ENCODE results near the gene DISC1.

DISC1 gene

GRCh38 chr1:231973830-231974229 lies 347.2 kb downstream of the DISC1 start:
- no peak overlapping the region for H3K4me3 Mint-ChIP-seq
- H3K36me3 Mint-ChIP-seq (ENCODE audit: low read depth): peaks cover 23% of the 10 kb centered on the region
- H3K9me3 Mint-ChIP-seq: peaks cover 16% of the 10 kb centered on the region
- no peaks in the 10 kb centered on the region for H3K27me3 Mint-ChIP-seq
- H3K27ac Mint-ChIP-seq: peak overlapping the region; percentile 69
- intact Hi-C loops (cut with micrococcal nuclease): loop anchor here (5.0 kb wide), 1 partner anchor 107 kb away; no protein-coding TSS in a partner anchor
- H3K4me1 Mint-ChIP-seq (ENCODE audit: low read depth): peaks cover 60% of the 10 kb centered on the region

GRCh38 chr1:231976231-231976630 lies 349.6 kb downstream of the DISC1 start:
- H3K9me3 Mint-ChIP-seq: peaks cover 16% of the 10 kb centered on the region
- H3K4me3 Mint-ChIP-seq: no peak overlapping the region
- peaks cover 23% of the 10 kb centered on the region for H3K36me3 Mint-ChIP-seq (ENCODE audit: low read depth)
- H3K27me3 Mint-ChIP-seq: no peaks in the 10 kb centered on the region
- peaks cover 47% of the 10 kb centered on the region for H3K4me1 Mint-ChIP-seq (ENCODE audit: low read depth)
- intact Hi-C loops (cut with micrococcal nuclease): no loop called here
- H3K27ac Mint-ChIP-seq: peak overlapping the region; percentile 43

GRCh38 chr1:231981675-231982074 lies 355.1 kb downstream of the DISC1 start:
- Mint-ChIP-seq H3K9me3 (peaks cover 11% of the 10 kb centered on the region), H3K4me3 (no peak overlapping the region), H3K27me3 (no peaks in the 10 kb centered on the region), H3K4me1 (ENCODE audit: low read depth) (peaks cover 15% of the 10 kb centered on the region), H3K27ac (no peak overlapping the region), H3K36me3 (ENCODE audit: low read depth) (peaks cover 6% of the 10 kb centered on the region)
- intact Hi-C loops (cut with micrococcal nuclease): no loop called here

GRCh38 chr1:231982871-231983587 lies 356.4 kb downstream of the DISC1 start:
- Mint-ChIP-seq H3K27ac (no peak overlapping the region), H3K27me3 (no peaks in the 10 kb centered on the region), H3K4me3 (no peak overlapping the region), H3K4me1 (ENCODE audit: low read depth) (peaks cover 3% of the 10 kb centered on the region), H3K9me3 (no peaks in the 10 kb centered on the region), H3K36me3 (ENCODE audit: low read depth) (no peaks in the 10 kb centered on the region)
- intact Hi-C loops (cut with micrococcal nuclease): no loop called here

GRCh38 chr1:231983588-231984193 lies 357.1 kb downstream of the DISC1 start:
- no peaks in the 10 kb centered on the region for H3K4me1 Mint-ChIP-seq (ENCODE audit: low read depth)
- H3K27ac Mint-ChIP-seq: no peak overlapping the region
- no peaks in the 10 kb centered on the region for H3K27me3 Mint-ChIP-seq
- H3K9me3 Mint-ChIP-seq: no peaks in the 10 kb centered on the region
- H3K4me3 Mint-ChIP-seq: no peak overlapping the region
- intact Hi-C loops (cut with micrococcal nuclease): no loop called here
- H3K36me3 Mint-ChIP-seq (ENCODE audit: low read depth): no peaks in the 10 kb centered on the region

GRCh38 chr1:231985296-231986023 lies 358.9 kb downstream of the DISC1 start:
- intact Hi-C loops (cut with micrococcal nuclease): no loop called here
- Mint-ChIP-seq H3K36me3 (ENCODE audit: low read depth) (no peaks in the 10 kb centered on the region), H3K9me3 (no peaks in the 10 kb centered on the region), H3K4me1 (ENCODE audit: low read depth) (peaks cover 13% of the 10 kb centered on the region), H3K27ac (no peak overlapping the region), H3K4me3 (no peak overlapping the region), H3K27me3 (no peaks in the 10 kb centered on the region)

GRCh38 chr1:231986631-231987336 lies 360.2 kb downstream of the DISC1 start:
- no peak overlapping the region for H3K4me3 Mint-ChIP-seq
- intact Hi-C loops (cut with micrococcal nuclease): no loop called here
- H3K27me3 Mint-ChIP-seq: no peaks in the 10 kb centered on the region
- no peaks in the 10 kb centered on the region for H3K36me3 Mint-ChIP-seq (ENCODE audit: low read depth)
- H3K4me1 Mint-ChIP-seq (ENCODE audit: low read depth): peaks cover 20% of the 10 kb centered on the region
- no peak overlapping the region for H3K27ac Mint-ChIP-seq
- H3K9me3 Mint-ChIP-seq: no peaks in the 10 kb centered on the region

- H3K9me3 Mint-ChIP-seq: no peaks in the 10 kb centered on the region
- H3K27me3 Mint-ChIP-seq: no peaks in the 10 kb centered on the region
These were observed 363.8 kb downstream of the DISC1 start for GRCh38 chr1:231990388-231990787.

GRCh38 chr1:231991231-231991630 lies 364.6 kb downstream of the DISC1 start:
- H3K4me3 Mint-ChIP-seq: no peak overlapping the region
- no peaks in the 10 kb centered on the region for H3K27me3 Mint-ChIP-seq
- no peaks in the 10 kb centered on the region for H3K36me3 Mint-ChIP-seq (ENCODE audit: low read depth)
- H3K9me3 Mint-ChIP-seq: no peaks in the 10 kb centered on the region
- no peak overlapping the region for H3K27ac Mint-ChIP-seq
- intact Hi-C loops (cut with micrococcal nuclease): no loop called here
- peaks cover 20% of the 10 kb centered on the region for H3K4me1 Mint-ChIP-seq (ENCODE audit: low read depth)

More at GRCh38 chr1:231990388-231990787, 363.8 kb downstream of the DISC1 start:
- intact Hi-C loops (cut with micrococcal nuclease): no loop called here
- Mint-ChIP-seq H3K4me3 (peak overlapping the region; percentile 1), H3K36me3 (ENCODE audit: low read depth) (no peaks in the 10 kb centered on the region), H3K27ac (peak overlapping the region; percentile 78), H3K4me1 (ENCODE audit: low read depth) (peaks cover 20% of the 10 kb centered on the region)

GRCh38 chr1:231993968-231994455 lies 367.4 kb downstream of the DISC1 start:
- no peaks in the 10 kb centered on the region for H3K27me3 Mint-ChIP-seq
- H3K4me3 Mint-ChIP-seq: no peak overlapping the region
- H3K36me3 Mint-ChIP-seq (ENCODE audit: low read depth): peaks cover 12% of the 10 kb centered on the region
- H3K9me3 Mint-ChIP-seq: no peaks in the 10 kb centered on the region
- H3K27ac Mint-ChIP-seq: no peak overlapping the region
- H3K4me1 Mint-ChIP-seq (ENCODE audit: low read depth): peaks cover 20% of the 10 kb centered on the region
- intact Hi-C loops (cut with micrococcal nuclease): no loop called here

- Mint-ChIP-seq H3K27ac (no peak overlapping the region), H3K4me1 (ENCODE audit: low read depth) (no peaks in the 10 kb centered on the region), H3K36me3 (ENCODE audit: low read depth) (peaks cover 12% of the 10 kb centered on the region), H3K27me3 (no peaks in the 10 kb centered on the region), H3K9me3 (no peaks in the 10 kb centered on the region), H3K4me3 (no peak overlapping the region)
- intact Hi-C loops (cut with micrococcal nuclease): no loop called here
These were observed 372.2 kb downstream of the DISC1 start for GRCh38 chr1:231998791-231999190.

- H3K9me3 Mint-ChIP-seq: no peaks in the 10 kb centered on the region
- no peak overlapping the region for H3K4me3 Mint-ChIP-seq
- H3K27me3 Mint-ChIP-seq: no peaks in the 10 kb centered on the region
- no peak overlapping the region for H3K27ac Mint-ChIP-seq
- H3K36me3 Mint-ChIP-seq (ENCODE audit: low read depth): peaks cover 23% of the 10 kb centered on the region
- intact Hi-C loops (cut with micrococcal nuclease): no loop called here
- peaks cover 7% of the 10 kb centered on the region for H3K4me1 Mint-ChIP-seq (ENCODE audit: low read depth)
These were observed 378.7 kb downstream of the DISC1 start for GRCh38 chr1:232005300-232005699.

GRCh38 chr1:232009741-232010140 lies 383.2 kb downstream of the DISC1 start:
- H3K4me1 Mint-ChIP-seq (ENCODE audit: low read depth): peaks cover 34% of the 10 kb centered on the region
- intact Hi-C loops (cut with micrococcal nuclease): no loop called here
- no peaks in the 10 kb centered on the region for H3K27me3 Mint-ChIP-seq
- H3K27ac Mint-ChIP-seq: no peak overlapping the region
- H3K4me3 Mint-ChIP-seq: no peak overlapping the region
- H3K36me3 Mint-ChIP-seq (ENCODE audit: low read depth): peaks cover 55% of the 10 kb centered on the region
- no peaks in the 10 kb centered on the region for H3K9me3 Mint-ChIP-seq

- no peak overlapping the region for H3K4me3 Mint-ChIP-seq
- intact Hi-C loops (cut with micrococcal nuclease): no loop called here
- H3K27ac Mint-ChIP-seq: no peak overlapping the region
- peaks cover 65% of the 10 kb centered on the region for H3K36me3 Mint-ChIP-seq (ENCODE audit: low read depth)
- H3K4me1 Mint-ChIP-seq (ENCODE audit: low read depth): peaks cover 34% of the 10 kb centered on the region
- no peaks in the 10 kb centered on the region for H3K27me3 Mint-ChIP-seq
- no peaks in the 10 kb centered on the region for H3K9me3 Mint-ChIP-seq
These were observed 385.4 kb downstream of the DISC1 start for GRCh38 chr1:232011961-232012360.
